ENCODE measurements around the gene ANAPC2.

GRCh38 chr9:137136261-137136880 is 52.0 kb downstream of the ANAPC2 start:
- TF ChIP-seq EZH2phosphoT487 (IDR thresholded peaks at IDR 0.05; ENCODE audit: low read depth) = no peak
- TF ChIP-seq CTCF (IDR thresholded peaks at IDR 0.05; ENCODE audit: low read depth, low read length) = no peak

Data from OCI-LY3 (cell line).